GM23338 (cell line): ENCODE results near the gene GPR37L1.

Experiments used
- CTCF ChIP-seq, 2 experiments: fragments of 200-600 bp in 1 of 2; sonication (generic) in 1 of 2; conservative IDR thresholded peaks; 2 replicates each; pipeline versions ENCODE4 v1.5.1 to v1.6.1; 2016 to 2017; ENCODE audit warnings: antibody characterized with exemption in 2 of 2, low read depth in 2 of 2, mild to moderate bottlenecking in 2 of 2, moderate library complexity in 1 of 2
- ETS1 ChIP-seq: IDR thresholded peaks from 2 replicates; pipeline ENCODE4 v1.6.1; 2016; ENCODE audit warnings: antibody characterized with exemption
- EZH2 ChIP-seq: fragments of 200-600 bp; sonication (generic); IDR thresholded peaks from one replicate; pipeline ENCODE4 v1.8.0; 2017; ENCODE audit warnings: antibody characterized with exemption, mild to moderate bottlenecking, low read depth; ENCODE audit not compliant: unreplicated experiment
- ZNF114 ChIP-seq: fragments of 250-450 bp; sonication (Bioruptor Pico); IDR thresholded peaks from 2 replicates; pipeline ENCODE4 v1.5.0; 2020; ENCODE audit warnings: mild to moderate bottlenecking, moderate library complexity

- TF ChIP-seq EZH2 (no peak), CTCF (conservative IDR thresholded peaks at IDR 0.05; ENCODE audit: low read depth in 2 of 2) (no peak), ETS1 (no peak), ZNF114 (no peak)
Measured at GRCh38 chr1:202173993-202174392, 51.3 kb downstream of the GPR37L1 start.
